Dermis microvascular lymphatic vessel endothelial cell (primary cell): ENCODE results near the gene RGS3. TPM values are rescaled to one million over a fixed set of nuclear protein-coding genes. Genes with fewer than 3 reads are reported as not detected.
"Not testable (repeated sequence)": the region's sequence is repeated elsewhere in the genome, so short reads cannot be mapped to it uniquely, and the experiment has no call there.

ENCODE experiments used
- DNase-seq, 2 donors: peaks; one replicate each; pipeline versions ENCODE4 v3.0.0 to v3.0.0-alpha.2; 2010; ENCODE audit warnings: low read depth in 2 of 2
- total RNA-seq: library from RNA; depleted of rRNA; stranded (reverse); fragments of >200 nt; gene quantifications from 2 replicates; pipeline ENCODE4 v1.2.1, GENCODE V29; 2014

Gene RGS3
- total RNA-seq, 1 donor from 2014 or later: 180 TPM

- DNase-seq: peak in 1 of 2 donors; percentile 53
Measured at GRCh38 chr9:113546566-113546965, 83.0 kb downstream of the RGS3 start.

- no peak for DNase-seq
Measured at GRCh38 chr9:113547501-113547900, 84.0 kb downstream of the RGS3 start.

GRCh38 chr9:113548221-113549041 is 84.9 kb downstream of the RGS3 start:
- peak; percentile 64 to 82 for DNase-seq

- DNase-seq: not testable (repeated sequence)
Measured at GRCh38 chr9:113549892-113550291, 86.4 kb downstream of the RGS3 start.

GRCh38 chr9:113556877-113557593 is 93.5 kb downstream of the RGS3 start:
- DNase-seq: no peak

DNA sequence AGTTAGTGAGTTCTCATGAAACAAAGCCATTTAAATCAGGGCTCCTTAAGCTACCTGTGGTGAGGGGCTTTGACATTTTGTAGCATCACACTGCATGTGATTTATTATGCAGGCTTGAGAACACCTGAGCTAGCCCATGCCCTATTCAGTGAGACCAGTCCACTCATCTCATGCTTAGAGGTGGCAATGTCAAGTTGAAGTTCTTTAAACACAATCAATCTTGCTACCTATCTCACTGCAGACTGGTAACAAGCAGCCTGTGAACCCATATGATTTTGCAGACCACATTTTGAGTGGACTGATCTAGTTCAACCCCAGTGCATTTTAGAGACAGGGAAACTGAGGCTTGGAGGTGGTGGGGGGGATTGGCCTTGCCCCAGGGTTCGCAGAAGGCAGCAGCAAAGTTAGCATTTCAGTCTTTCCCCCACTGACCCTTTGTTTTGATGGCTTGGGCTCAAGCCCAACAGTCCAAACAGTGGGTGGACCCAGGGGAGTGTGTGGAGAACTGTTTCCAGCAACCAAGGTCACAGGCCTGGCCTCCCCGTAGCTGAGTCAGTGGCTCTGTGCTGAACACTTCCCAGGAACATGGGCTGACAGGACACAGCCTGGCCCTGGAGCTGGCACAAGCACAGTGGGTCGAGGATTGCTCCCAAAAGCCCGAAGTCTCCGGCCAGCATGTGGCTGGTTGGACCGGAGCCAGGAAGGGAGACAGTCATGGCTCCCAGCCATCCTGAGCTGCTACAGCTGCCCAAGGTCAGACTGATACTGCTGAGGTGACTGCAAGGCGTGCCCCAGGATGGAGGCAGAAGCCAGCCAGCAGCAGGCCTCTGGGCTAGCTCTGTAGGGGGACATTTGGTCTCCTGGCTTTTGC is 95.3 kb downstream of the RGS3 start:
- peak; percentile 50 to 84 for DNase-seq

DNA sequence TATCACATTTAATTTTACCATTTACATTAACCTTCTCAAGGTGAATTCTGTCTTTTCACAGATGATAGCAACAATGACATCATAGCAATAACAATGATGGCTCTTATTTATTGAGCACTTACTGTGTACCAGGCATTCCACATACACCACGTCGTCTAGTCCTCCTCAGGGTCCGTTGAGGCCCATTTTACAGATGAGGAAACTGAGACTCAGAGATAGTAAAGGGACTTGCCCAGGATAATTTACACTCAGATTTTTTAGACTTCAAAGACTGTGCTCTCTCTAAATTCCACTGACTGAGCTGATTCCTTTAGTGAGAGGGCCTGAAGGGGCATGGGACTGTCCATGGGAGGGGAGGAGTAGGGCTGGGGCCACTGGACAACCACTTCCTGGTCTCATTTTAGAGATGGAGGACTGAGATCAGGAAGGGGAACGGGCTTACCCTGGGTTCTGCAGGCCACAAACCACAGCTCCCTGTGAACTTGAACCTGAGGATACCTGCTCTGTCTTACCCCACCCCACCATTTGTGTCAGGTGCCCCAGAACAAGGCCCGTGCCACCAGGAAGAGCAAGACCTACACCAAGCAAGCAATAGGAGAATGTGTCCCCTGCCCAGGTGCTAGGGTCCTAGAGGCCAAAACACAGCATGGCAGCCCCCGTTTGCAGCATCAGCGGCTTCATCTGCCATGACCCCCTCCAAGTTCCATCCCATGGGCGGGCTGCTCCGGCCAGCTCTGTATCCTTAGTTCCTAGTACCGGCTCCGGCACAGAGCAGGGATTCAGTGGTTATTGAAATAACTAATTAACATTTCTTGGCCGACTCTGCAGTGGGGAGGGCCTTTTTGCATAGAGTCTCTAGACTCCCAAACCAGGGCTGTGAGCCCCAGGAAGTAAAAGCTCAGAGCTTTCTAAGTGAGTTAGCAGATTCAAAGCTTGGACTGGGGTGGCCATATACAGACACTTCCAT is 96.6 kb downstream of the RGS3 start:
- no peak for DNase-seq

DNA sequence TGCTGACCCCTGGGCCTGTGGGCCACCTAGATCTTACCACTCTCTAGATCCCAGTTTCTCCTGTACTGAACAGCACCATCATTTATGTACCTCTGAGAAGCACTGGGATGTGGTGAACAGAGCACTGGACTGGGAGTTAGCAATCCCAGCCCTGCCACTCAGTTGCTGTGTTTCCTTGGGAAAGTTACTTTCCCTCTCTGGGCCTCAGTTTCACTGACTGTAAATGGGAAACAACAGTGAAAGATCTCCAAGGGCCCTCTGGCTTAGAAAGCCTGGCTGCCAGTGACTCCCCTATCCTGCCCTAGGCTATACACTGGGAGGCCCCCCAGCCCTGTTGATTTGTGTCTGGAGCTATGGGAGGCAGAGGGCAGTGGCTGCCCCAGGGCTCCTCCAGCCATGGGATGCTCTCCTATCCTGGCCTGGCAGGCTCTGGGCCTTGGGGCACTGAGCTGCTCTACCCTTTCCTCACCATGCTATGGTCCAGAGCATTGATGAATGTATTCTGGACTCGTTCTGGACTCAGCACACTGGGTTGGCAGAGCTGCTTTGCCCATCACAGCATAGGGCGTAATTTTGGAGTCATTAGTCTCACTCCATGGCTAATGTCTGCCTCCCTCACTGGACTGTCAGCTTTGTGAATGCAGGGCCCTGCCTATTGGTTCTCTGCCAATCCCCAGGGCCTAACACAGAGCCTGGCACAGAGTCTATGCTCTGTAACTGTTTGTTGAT is 99.3 kb downstream of the RGS3 start:
- no peak for DNase-seq

DNA sequence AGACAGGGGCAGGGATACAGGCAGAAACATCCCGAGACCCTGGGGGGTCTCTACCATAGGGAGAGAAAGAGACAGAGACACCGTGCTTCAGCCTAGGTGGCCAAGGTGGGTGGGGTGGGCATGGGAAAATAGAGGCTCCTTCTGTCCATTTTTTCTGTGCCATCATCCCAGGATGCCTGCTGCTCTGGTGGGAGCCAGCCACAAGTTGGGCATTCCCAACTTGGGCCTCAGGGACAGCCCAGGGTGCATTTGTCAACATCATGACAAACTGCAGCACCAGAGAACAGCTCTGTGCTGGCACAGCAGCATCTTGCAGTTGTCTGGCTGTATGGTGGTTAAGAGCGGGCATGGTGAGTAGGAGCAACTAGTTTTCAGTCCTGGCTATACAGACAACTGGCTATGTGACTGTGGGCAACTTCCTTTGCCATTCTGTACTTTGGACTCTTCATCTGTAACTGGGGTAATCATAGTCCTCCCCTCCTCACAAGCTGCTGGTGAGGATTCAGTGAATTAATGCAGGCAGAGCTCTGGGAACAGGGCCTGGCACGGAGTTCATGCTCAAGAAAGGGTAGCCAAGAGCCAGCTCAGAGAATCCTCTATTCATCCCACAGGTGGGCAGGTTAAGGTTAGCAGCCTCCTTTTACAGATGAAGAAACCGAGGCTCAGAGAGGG is 100.4 kb downstream of the RGS3 start:
- no peak for DNase-seq

- no peak for DNase-seq
Measured at GRCh38 chr9:113564498-113565237, 101.1 kb downstream of the RGS3 start.

GRCh38 chr9:113566016-113566711 is 102.6 kb downstream of the RGS3 start:
- no peak for DNase-seq

GRCh38 chr9:113566712-113567071 is 103.2 kb downstream of the RGS3 start:
- DNase-seq: no peak

DNA sequence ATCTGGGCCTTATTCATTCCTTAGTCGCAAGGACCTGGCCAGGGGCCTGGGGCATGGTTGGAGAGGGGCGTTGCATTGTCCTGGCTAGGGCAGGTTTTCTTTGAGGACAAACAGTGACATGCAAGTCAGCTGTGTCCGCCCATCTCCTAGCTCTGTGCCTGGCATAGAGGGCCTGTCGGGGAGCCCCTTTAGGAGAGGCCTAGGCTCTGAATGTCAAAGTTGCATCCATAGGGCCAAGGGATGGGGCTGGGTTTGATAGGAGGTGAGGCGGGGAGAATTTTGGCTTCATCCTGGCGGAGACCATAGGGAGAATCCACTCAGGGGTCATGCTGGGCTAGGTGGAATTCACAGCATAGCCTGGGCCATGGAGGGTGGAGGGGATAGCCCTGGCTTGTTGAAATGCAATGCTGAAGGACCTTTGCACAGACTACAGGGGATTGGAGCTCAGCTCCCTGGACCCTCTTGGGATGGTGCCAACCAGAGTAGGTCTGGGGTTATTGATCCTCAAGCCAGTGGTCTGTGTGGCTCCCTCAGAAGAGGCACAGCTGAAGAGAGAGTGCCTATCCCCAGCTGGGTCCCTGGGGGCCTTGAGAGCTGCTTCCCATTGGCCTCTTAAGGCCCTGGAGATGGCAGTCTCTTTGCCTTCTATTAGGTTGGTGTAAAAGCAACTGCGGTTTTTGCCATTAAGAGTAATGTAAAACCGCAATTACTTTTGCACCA is 104.0 kb downstream of the RGS3 start:
- no peak for DNase-seq

- no peak for DNase-seq
Measured at GRCh38 chr9:113568081-113568435, 104.5 kb downstream of the RGS3 start.

DNA sequence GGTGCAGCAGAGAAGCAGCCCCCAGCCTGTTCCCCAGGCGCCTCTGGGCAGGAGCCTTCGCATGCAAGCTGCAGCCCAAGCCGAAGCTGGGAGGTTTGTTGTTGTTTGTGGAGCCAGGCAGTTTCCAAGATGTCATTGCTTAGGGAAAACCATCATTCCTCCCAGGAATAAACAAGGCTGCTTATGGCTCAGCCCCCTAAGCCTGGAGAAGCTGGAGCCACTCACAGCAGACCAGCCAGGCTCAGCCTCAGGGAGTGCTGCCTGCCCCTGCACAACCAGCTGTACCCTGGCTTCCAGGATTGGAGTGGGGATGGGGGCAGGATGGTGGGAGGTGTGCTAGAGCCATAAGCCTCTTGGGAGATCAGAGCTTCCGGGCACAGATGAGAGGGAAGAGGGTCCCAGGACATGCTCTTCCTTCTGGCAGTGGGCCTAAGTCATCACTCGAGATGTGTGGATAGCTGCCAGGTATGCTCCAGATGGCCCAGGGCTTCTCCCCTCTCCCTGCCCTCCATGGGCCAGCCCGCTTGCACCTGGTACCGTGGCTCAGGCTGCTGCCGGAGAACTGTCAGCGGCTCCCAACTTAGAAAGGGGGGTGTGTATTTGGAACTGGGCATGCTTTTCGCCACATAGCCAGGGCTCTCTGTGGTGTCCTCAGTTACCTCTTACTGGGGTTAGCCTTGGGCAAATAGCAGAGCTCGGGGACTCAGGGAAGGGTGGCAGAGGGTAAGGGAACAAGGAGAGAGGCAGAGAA is 105.2 kb downstream of the RGS3 start:
- no peak for DNase-seq

DNA sequence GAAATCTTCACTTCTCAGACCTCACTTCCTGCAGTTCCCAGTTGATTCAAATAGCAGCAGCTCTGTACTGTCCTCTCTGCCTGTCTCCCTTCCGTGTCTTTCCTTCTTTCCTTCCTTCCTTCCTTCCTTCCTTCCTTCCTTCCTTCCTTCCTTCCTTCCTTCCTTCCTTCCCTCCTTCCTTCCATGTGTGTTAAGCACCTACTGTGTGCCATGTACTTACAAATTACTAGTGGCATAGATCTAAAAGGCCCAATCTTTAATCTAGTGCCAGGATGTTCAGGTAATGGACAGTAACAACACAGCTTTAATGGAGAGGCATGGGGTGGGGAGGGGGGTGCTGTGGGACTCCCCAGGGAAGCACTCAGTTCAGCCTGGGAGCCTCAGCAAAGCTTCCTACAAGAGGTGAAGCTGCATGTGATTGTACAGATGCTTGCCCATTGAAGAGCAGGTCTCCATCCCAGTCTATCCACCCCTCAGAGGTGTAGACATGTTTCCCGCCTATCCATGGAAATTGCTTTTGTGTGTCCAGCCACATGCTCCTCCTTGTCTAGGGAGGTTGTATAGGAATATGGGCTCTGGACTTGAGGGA is 106.0 kb downstream of the RGS3 start:
- DNase-seq: no peak

DNA sequence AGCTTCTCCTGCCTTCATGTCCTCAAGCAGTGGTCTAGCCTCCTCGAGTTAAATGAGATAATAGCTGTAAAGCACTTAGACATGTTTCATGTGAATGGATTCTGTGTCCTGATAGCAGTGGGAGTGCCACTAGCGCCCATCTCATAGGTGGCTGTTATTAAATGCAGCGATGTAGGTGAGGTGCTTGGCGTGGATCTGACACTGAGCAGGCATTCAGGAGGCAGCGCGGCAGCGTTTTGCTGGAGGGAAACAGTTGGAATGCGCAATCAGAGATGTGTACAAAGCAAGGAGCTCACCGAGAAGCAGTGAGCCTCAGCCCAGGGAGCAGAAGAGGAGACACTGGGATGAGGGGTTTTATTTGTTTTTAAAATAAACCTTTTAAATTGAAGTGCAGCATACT is 106.6 kb downstream of the RGS3 start:
- no peak for DNase-seq
